K562 treated with DMSO at 1 percent for 12 hours (cell line): Measurements from ENCODE around the gene VSTM2A. TPM values are rescaled to one million over a fixed set of nuclear protein-coding genes. Genes with fewer than 3 reads are reported as not detected.

ENCODE experiments used
- total RNA-seq: library from RNA; unstranded; fragments of 300-600 nt; gene quantifications from 2 replicates; pipeline ENCODE4 v1.2.3, GENCODE V29; 2022; ENCODE audit not compliant: insufficient read depth

Gene VSTM2A
- not detected in 2 replicates for total RNA-seq

GRCh38 chr7:54541669-54542625, at the start of gene VSTM2A:
TSS of gene VSTM2A (plus strand) at chr7:54542375. CDS start at chr7:54542731, 356 bp downstream.

Other genes starting within 250 kb of the VSTM2A start
- 290 and 373 TPM in 2 replicates for gene SEC61G, start 216.8 kb downstream of the VSTM2A start, total RNA-seq